ENCODE results near the gene SNED1.

Gene SNED1

GRCh38 chr2:241017228-241017940 lies 19.0 kb downstream of the SNED1 start:
- in situ Hi-C loops (cut with MboI; ENCODE audit: low pct_unique_long_range_greater_than_20kb, low sequenced_read_pairs, unreplicated experiment) = no loop called here
- DNase-seq (ENCODE audit: low spot score) = no peak
- no peak for TF ChIP-seq CTCF (IDR thresholded peaks at IDR 0.05; ENCODE audit: extremely low read depth, insufficient read depth, missing control alignments)

GRCh38 chr2:241018051-241018891 lies 19.9 kb downstream of the SNED1 start:
- no peak for TF ChIP-seq CTCF (IDR thresholded peaks at IDR 0.05; ENCODE audit: extremely low read depth, insufficient read depth, missing control alignments)
- in situ Hi-C loops (cut with MboI; ENCODE audit: low pct_unique_long_range_greater_than_20kb, low sequenced_read_pairs, unreplicated experiment) = no loop called here
- no peak for DNase-seq (ENCODE audit: low spot score)

DNA sequence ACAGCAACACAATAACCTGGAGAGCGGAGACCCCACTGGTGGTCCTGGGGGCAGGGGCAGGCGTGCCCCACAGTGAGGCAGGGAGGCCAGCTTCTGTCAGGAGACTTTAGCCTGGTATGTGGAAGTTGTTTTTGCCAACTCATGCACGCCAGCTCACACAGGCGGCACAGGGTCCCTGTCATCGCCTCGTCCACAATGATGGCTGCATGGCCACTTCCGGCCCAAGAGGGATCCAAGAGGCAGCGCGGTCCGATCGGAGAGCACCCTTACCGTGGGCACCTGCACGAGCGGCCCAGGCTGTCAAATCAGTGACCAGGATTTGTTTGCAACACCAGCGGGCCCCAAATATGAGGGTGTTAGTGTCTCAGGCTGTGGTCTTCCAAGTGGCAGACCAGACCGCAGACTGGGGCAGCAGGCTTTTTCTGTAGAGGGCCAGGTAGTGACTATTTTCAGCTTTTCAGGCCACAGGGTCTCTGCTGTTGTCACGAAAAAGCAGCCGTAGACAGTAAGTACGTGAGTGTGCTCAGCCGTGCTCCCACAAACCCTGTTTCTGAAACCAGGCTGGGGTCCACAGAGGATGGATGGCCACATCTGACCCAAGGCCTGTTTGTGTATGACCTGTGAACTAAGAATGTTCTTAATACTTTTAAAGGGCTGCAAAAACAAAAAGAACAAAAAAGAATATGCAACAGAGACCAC lies 21.2 kb downstream of the SNED1 start:
- in situ Hi-C loops (cut with MboI; ENCODE audit: low pct_unique_long_range_greater_than_20kb, low sequenced_read_pairs, unreplicated experiment) = no loop called here
- TF ChIP-seq CTCF (IDR thresholded peaks at IDR 0.05; ENCODE audit: extremely low read depth, insufficient read depth, missing control alignments) = no peak
- DNase-seq (ENCODE audit: low spot score) = no peak

GRCh38 chr2:241020201-241020600 lies 21.8 kb downstream of the SNED1 start:
- no peak for TF ChIP-seq CTCF (IDR thresholded peaks at IDR 0.05; ENCODE audit: extremely low read depth, insufficient read depth, missing control alignments)
- in situ Hi-C loops (cut with MboI; ENCODE audit: low pct_unique_long_range_greater_than_20kb, low sequenced_read_pairs, unreplicated experiment) = no loop called here
- no peak for DNase-seq (ENCODE audit: low spot score)

DNA sequence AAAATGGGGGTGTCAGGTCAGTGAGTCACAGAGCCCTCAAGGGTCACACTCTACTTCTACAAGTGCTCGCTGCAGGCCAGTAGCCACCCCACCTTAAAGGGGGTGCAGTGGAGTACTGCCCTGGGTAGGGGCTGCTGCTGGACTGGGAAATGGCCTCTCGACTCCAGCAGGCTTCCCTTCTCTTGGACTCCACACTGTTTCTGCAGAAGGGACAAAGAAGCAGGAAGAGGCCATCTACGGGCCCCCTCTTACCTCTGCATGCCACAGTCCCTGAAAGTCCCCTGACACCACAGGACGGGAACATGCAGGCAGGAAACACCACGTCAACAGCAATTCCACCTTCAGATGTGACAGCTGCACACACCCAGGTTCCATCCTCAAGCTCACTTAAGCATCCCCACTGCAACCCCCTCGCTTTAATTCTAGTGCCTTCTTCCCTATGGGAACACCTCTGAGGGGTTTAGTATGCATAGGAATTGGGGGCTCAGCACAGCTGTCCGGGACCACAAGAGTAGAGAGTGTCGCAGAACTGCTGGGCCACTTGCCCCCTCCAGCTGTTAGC lies 22.3 kb downstream of the SNED1 start:
- DNase-seq (ENCODE audit: low spot score) = no peak
- in situ Hi-C loops (cut with MboI; ENCODE audit: low pct_unique_long_range_greater_than_20kb, low sequenced_read_pairs, unreplicated experiment) = no loop called here
- TF ChIP-seq CTCF (IDR thresholded peaks at IDR 0.05; ENCODE audit: extremely low read depth, insufficient read depth, missing control alignments) = no peak

DNA sequence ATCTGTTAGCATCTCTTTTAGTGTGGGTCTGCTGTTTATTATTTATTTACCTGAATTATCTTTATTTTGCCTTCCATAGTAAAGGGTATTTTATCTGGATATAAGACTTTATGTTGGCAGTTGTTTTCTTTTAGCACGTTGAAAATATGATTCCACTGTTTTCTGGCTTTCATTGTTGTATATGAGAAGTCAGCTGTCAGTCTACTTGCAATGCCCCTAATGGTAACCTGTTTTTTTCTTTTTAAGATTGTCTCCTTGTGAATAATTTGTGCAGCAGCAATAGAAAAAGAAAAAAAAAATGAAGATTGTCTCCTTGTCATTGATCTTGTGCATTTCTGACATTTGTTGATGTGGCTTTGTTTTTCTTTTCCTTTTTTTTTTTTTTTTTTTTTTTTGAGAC lies 27.2 kb downstream of the SNED1 start:
- no peak for TF ChIP-seq CTCF (IDR thresholded peaks at IDR 0.05; ENCODE audit: extremely low read depth, insufficient read depth, missing control alignments)
- in situ Hi-C loops (cut with MboI; ENCODE audit: low pct_unique_long_range_greater_than_20kb, low sequenced_read_pairs, unreplicated experiment) = no loop called here
- DNase-seq (ENCODE audit: low spot score) = no peak
